ENCODE measurements around the gene GMDS. TPM values are rescaled to one million over a fixed set of nuclear protein-coding genes. Genes with fewer than 3 reads are reported as not detected.

GMDS gene
- total RNA-seq, 2 experiments from 2014 or later, result 33.2 to 33.5 TPM

DNA sequence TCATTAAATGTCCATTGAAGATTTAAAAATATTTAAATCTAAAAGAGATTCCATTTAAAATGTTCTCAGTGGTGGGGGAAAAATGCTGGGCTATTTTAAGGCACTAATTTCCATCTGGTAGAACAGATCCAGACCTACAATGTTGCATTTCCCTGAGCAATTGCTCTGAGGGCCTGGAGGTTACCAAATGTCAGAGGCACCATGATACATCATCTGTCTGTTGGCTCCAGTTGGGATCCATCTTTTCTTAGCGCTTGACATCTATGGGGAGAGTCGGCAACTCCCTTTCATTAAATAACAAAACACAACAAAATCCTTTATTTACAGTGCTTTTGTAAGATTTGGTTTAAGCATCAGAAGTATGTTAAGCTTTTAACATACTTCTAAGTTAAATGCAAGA is 411.2 kb downstream of the GMDS start:
- Mint-ChIP-seq H3K4me3 (no peak overlapping the region), H3K4me1 (no peaks in the 10 kb centered on the region), H3K27ac (no peak overlapping the region), H3K36me3 (ENCODE audit: low read depth) (peaks cover 19% of the 10 kb centered on the region), H3K27me3 (no peaks in the 10 kb centered on the region), H3K9me3 (ENCODE audit: low read depth) (no peaks in the 10 kb centered on the region)
- no peak for ATAC-seq
- CTCF ChIA-PET, result no interaction called here
- POLR2A ChIA-PET, result no interaction called here
- no peak for DNase-seq
- intact Hi-C loops (cut with DNase I, micrococcal nuclease), result no loop called here

DNA sequence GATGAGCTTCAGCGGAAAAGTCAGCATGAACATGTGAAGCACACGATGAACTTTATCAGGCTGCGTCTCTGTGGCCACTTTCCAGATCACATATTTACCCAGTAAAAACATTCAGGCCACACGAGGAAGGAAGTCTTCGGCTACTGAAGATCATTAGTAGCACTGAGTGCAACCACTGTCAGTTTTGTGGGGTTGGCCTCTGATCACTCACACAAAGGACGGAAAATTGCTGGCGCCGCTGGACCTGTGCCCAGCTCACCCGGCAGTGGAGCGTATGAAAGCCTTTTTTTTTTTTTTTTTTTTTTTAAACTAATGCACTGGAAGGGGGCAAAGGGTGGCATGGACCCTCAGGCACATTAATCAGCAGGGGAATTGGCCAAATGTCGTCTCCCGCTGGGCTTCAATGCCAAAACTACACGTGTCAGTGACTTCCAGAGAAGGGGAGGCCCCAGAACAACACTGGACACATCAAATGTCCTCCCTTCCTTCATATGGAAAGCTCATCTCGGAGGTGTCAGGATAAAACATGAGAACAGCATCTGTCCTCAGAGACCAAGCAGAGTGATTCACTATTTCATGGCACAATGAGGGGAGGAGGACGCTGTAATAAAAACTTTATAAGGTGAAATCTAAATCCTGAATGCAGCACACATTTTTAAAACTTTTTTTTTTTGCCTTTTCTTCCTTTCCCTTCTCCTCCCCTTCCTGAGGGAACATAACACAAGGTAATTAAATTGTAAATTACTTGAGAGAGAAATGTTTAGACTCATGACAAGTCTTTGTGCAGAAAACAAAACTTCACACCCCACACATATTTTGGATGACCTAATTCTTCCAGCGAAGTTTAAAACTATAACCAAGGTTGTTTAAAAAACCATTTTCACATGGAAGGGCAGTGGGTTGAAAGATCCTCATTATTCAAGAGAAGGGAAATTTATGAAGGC is 412.3 kb downstream of the GMDS start:
- Mint-ChIP-seq H3K9me3 (ENCODE audit: low read depth) (peaks cover 9% of the 10 kb centered on the region), H3K4me1 (no peaks in the 10 kb centered on the region), H3K36me3 (ENCODE audit: low read depth) (peaks cover 26% of the 10 kb centered on the region), H3K27me3 (no peaks in the 10 kb centered on the region), H3K4me3 (no peak overlapping the region), H3K27ac (no peak overlapping the region)
- ATAC-seq (no peak), DNase-seq (no peak)
- ChIA-PET POLR2A (no interaction called here), CTCF (no interaction called here)
- intact Hi-C loops (cut with DNase I, micrococcal nuclease), result no loop called here

DNA sequence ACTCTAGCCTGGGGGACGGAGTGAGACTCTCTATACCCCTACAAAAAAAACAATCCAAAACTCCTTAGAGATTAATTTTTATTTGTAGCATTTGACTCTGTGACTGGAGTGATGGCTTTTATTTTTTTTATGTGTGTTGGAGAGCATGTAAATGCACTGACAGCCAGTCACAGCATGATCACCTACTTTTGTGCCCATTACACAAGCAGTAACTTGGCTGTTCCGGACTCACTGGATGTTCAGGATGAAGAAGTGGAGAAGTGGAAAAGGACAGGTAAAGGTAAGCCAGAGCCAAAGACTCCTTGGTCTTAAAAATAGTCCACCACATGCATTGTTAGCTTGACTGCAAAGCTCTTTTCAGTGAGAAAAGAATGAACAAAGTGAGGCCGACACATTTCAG is 413.0 kb downstream of the GMDS start:
- no peak for ATAC-seq
- CTCF ChIA-PET, result no interaction called here
- intact Hi-C loops (cut with DNase I, micrococcal nuclease), result no loop called here
- H3K36me3 Mint-ChIP-seq (ENCODE audit: low read depth), result peaks cover 29% of the 10 kb centered on the region
- H3K27ac Mint-ChIP-seq, result no peak overlapping the region
- no peak overlapping the region for H3K4me3 Mint-ChIP-seq
- DNase-seq, result no peak
- peaks cover 16% of the 10 kb centered on the region for H3K9me3 Mint-ChIP-seq (ENCODE audit: low read depth)
- no peaks in the 10 kb centered on the region for H3K4me1 Mint-ChIP-seq
- POLR2A ChIA-PET, result no interaction called here
- H3K27me3 Mint-ChIP-seq, result no peaks in the 10 kb centered on the region

DNA sequence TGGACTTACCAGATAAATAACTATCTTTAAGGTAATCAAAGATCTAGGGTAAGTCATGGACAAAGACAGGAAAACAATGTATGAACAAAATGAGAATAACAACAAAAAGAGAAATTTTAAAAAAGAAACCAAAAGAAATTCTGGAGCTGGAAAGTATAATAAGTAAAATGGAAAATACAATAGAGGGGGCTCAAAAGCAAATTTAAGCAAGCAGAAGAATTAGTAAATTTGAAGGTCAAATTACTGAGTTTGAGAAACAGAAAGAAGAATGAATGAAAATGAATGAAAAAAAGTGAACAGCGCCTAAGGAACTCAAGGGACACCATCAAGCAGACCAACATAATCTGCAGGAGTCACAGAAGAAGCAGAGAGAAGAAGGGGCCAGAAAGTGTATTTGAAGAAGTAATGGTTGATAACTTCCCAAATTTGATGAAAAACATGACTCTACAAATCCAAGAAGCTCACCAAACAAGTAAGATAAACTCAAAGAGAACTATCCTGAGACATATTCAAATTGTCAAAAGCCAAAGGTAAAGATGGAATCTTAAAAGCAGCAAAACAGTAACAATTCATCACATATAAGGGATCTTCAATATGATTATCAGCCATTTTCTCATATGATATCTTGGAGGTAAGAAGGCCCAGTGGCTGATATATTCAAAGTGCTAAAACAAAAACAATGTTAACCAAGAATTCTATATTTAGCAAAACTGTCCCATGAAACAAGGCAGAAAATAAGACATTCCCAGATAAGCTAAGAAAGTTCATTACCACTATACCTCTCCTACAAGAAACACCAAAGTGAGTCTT is 417.2 kb downstream of the GMDS start:
- peaks cover 16% of the 10 kb centered on the region for H3K9me3 Mint-ChIP-seq (ENCODE audit: low read depth)
- ATAC-seq (no peak), DNase-seq (no peak)
- intact Hi-C loops (cut with DNase I, micrococcal nuclease), result no loop called here
- peaks cover 36% of the 10 kb centered on the region for H3K36me3 Mint-ChIP-seq (ENCODE audit: low read depth)
- no peaks in the 10 kb centered on the region for H3K4me1 Mint-ChIP-seq
- CTCF ChIA-PET, result no interaction called here
- POLR2A ChIA-PET, result no interaction called here
- H3K27ac Mint-ChIP-seq, result no peak overlapping the region
- no peaks in the 10 kb centered on the region for H3K27me3 Mint-ChIP-seq
- H3K4me3 Mint-ChIP-seq, result no peak overlapping the region

DNA sequence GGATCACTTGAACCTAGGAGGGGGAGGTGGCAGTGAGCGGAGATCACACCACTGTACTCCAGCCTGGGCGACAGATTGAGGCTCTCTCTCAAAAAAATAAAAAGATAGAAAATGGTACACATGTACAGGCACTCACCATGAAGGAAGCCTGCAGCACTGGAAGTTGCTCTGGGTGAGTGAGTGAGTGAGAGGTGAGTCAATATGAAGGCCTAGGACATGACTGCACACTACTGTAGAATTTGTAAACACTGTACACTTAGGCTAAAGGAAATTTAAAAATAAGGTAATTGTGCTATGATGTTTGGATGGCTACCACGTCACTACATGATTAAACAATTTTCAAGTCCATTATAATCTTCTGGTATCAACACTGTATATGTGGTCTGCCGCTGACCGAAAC is 419.5 kb downstream of the GMDS start:
- intact Hi-C loops (cut with DNase I, micrococcal nuclease), result no loop called here
- no peak for DNase-seq
- H3K4me3 Mint-ChIP-seq, result no peak overlapping the region
- peaks cover 16% of the 10 kb centered on the region for H3K9me3 Mint-ChIP-seq (ENCODE audit: low read depth)
- no peak for ATAC-seq
- H3K36me3 Mint-ChIP-seq (ENCODE audit: low read depth), result peaks cover 23% of the 10 kb centered on the region
- no peak overlapping the region for H3K27ac Mint-ChIP-seq
- ChIA-PET POLR2A (no interaction called here), CTCF (no interaction called here)
- no peaks in the 10 kb centered on the region for H3K4me1 Mint-ChIP-seq
- H3K27me3 Mint-ChIP-seq, result no peaks in the 10 kb centered on the region

DNA sequence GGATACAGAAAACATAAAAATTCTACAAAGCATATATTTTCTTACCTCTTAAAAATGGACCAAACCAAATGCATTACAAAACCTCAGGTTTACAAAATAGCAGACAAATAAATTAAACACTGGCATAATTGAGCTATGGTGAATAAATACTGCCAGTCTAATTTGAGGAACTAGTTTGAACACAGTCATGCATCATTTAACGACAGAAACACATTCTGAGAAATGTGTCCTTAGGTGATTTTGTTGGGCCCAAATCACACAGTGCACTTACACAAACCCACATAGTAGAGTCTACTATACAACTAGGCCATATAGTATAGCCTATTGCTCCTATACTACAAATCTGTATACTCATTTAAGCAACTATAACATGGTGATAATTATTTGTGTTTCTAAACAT is 420.1 kb downstream of the GMDS start:
- DNase-seq (no peak), ATAC-seq (no peak)
- peaks cover 16% of the 10 kb centered on the region for H3K9me3 Mint-ChIP-seq (ENCODE audit: low read depth)
- ChIA-PET CTCF (interaction anchor here (0.6 kb wide), 1 partner anchor 845 kb away, joined by 3 read pairs; no protein-coding TSS in a partner anchor), POLR2A (no interaction called here)
- no peaks in the 10 kb centered on the region for H3K4me1 Mint-ChIP-seq
- intact Hi-C loops (cut with DNase I, micrococcal nuclease), result no loop called here
- no peaks in the 10 kb centered on the region for H3K27me3 Mint-ChIP-seq
- no peak overlapping the region for H3K4me3 Mint-ChIP-seq
- no peak overlapping the region for H3K27ac Mint-ChIP-seq
- peaks cover 23% of the 10 kb centered on the region for H3K36me3 Mint-ChIP-seq (ENCODE audit: low read depth)

DNA sequence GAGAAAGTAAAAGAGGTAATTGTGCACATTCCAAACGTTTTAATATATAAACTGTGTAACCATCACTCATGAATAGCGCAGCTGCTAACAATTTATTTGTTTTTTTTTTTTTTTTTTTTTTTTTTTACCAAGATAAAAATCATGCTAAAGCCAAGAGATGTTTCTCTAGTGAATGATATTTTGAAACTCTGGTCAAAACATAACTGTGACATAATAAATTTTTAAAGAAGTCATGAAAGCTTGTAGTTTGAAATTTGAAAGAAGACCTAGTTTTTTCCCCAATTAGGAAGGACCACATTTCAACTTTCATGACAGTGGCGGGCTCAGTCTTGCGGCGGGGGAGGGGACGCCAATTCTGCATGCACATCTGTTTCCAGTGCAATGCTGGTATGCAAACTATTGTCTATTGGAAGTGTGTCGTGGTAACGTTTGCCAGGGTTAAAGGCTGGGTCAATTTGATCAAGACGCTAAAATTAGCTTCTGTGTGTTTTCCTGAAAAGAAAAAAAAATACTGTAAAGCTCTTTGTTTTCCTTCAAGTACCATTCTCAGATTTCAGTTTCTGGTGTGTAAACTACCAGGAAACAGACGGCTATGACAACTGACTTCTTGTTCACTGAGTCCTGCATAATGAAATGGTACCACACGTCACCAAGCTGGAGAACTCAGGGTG is 423.8 kb downstream of the GMDS start:
- Mint-ChIP-seq H3K27me3 (no peaks in the 10 kb centered on the region), H3K4me3 (no peak overlapping the region), H3K27ac (no peak overlapping the region), H3K36me3 (ENCODE audit: low read depth) (peaks cover 7% of the 10 kb centered on the region), H3K9me3 (ENCODE audit: low read depth) (no peaks in the 10 kb centered on the region), H3K4me1 (no peaks in the 10 kb centered on the region)
- CTCF ChIA-PET, result interaction anchor here (0.6 to 0.7 kb wide), 2 partner anchors 226 to 282 kb away, joined by 3 read pairs; no protein-coding TSS in a partner anchor
- intact Hi-C loops (cut with DNase I, micrococcal nuclease), result no loop called here
- DNase-seq (no peak), ATAC-seq (no peak)
- POLR2A ChIA-PET, result no interaction called here

DNA sequence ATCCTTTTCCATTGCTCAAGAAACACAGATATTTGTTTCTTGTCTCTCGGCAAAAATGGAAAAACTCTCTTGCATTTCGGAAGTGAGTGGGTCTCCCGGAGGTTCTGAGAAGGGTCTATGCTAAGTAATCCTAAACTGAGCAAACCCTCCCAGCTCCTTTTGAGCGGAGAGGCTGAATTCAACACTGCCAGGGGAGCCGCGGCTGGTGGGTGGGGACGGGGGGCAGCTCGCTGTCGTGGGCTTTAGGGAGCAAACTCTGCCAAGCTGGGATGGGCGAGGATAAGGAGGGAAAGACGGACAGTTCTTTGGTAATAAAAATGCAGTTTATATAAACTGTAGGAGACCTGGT is 424.3 kb downstream of the GMDS start:
- ATAC-seq (no peak), DNase-seq (no peak)
- no peaks in the 10 kb centered on the region for H3K27me3 Mint-ChIP-seq
- ChIA-PET POLR2A (no interaction called here), CTCF (interaction anchor here (0.7 kb wide), 1 partner anchor 283 kb away, joined by 3 read pairs; no protein-coding TSS in a partner anchor)
- no peak overlapping the region for H3K4me3 Mint-ChIP-seq
- peaks cover 5% of the 10 kb centered on the region for H3K36me3 Mint-ChIP-seq (ENCODE audit: low read depth)
- H3K9me3 Mint-ChIP-seq (ENCODE audit: low read depth), result no peaks in the 10 kb centered on the region
- no peaks in the 10 kb centered on the region for H3K4me1 Mint-ChIP-seq
- H3K27ac Mint-ChIP-seq, result no peak overlapping the region
- intact Hi-C loops (cut with DNase I, micrococcal nuclease), result no loop called here

DNA sequence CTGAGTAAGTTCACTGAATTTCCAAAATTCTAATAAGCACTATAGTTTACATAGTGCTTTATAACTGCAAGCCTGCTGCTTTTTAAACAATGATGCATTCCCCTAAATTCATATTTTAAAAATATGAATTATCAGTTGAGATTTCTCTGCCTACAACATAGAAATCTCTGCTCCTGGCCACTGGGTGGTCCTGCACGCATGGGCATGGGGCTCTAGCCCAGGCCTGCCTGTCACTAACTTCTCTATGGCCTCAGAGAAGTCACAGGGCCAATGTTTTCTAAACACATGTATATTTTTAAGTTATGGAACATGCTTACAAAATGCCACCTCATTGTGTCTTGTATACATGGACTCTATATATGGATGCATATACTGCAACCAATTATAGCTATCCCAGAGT is 424.7 kb downstream of the GMDS start:
- intact Hi-C loops (cut with DNase I, micrococcal nuclease), result no loop called here
- Mint-ChIP-seq H3K27me3 (no peaks in the 10 kb centered on the region), H3K9me3 (ENCODE audit: low read depth) (no peaks in the 10 kb centered on the region), H3K4me3 (no peak overlapping the region), H3K27ac (no peak overlapping the region), H3K4me1 (no peaks in the 10 kb centered on the region), H3K36me3 (ENCODE audit: low read depth) (peaks cover 1% of the 10 kb centered on the region)
- no peak for ATAC-seq
- CTCF ChIA-PET, result no interaction called here
- DNase-seq, result no peak
- POLR2A ChIA-PET, result no interaction called here

DNA sequence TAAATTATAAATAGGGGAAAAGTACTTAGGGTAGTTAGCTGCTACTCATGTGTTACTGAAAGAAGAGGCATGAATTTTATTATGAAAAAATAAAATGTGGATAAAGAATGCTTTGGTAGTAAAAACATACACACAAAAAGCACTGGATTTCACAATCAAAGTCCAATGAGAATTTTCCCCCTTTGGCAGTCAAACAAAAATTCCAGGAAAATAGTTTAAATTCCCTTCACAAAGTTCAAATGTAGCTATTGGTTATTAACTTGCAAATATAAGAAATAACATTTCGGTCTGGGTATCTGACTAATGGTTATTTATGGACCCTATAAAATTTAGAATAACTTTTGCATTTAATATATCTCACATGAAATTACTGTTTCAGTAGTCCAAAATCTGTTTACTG is 425.2 kb downstream of the GMDS start:
- H3K27me3 Mint-ChIP-seq, result no peaks in the 10 kb centered on the region
- no peak overlapping the region for H3K4me3 Mint-ChIP-seq
- DNase-seq (no peak), ATAC-seq (no peak)
- H3K4me1 Mint-ChIP-seq, result no peaks in the 10 kb centered on the region
- POLR2A ChIA-PET, result no interaction called here
- intact Hi-C loops (cut with DNase I, micrococcal nuclease), result no loop called here
- H3K9me3 Mint-ChIP-seq (ENCODE audit: low read depth), result no peaks in the 10 kb centered on the region
- CTCF ChIA-PET, result no interaction called here
- H3K36me3 Mint-ChIP-seq (ENCODE audit: low read depth), result no peaks in the 10 kb centered on the region
- no peak overlapping the region for H3K27ac Mint-ChIP-seq

DNA sequence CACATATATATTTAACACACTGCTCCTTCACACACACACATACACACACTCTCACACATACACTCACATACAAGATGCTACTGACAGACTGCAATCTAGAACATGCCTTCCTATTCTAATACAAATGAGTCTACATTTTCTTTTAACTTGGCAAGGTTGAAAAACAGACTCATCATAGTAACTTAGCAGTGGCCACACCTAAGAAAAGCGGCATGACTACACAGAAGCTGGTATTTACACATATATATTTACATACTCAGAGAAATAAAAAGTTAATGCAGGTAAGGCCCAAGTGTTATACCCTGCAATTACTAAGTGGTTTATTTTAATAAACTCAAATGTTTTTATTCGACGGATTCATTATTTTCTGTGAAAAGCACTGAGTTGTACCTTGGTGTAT is 426.4 kb downstream of the GMDS start:
- H3K36me3 Mint-ChIP-seq (ENCODE audit: low read depth), result no peaks in the 10 kb centered on the region
- no peaks in the 10 kb centered on the region for H3K4me1 Mint-ChIP-seq
- no peaks in the 10 kb centered on the region for H3K27me3 Mint-ChIP-seq
- POLR2A ChIA-PET, result interaction anchor here (0.7 kb wide), 1 partner anchor 862 kb away, joined by 6 read pairs; no protein-coding TSS in a partner anchor
- H3K4me3 Mint-ChIP-seq, result no peak overlapping the region
- CTCF ChIA-PET, result no interaction called here
- DNase-seq (no peak), ATAC-seq (no peak)
- H3K9me3 Mint-ChIP-seq (ENCODE audit: low read depth), result no peaks in the 10 kb centered on the region
- intact Hi-C loops (cut with DNase I, micrococcal nuclease), result no loop called here
- H3K27ac Mint-ChIP-seq, result no peak overlapping the region
